H7 (cell line): Measurements from ENCODE around the gene SLC25A28. TPM values are rescaled to one million over a fixed set of nuclear protein-coding genes. Genes with fewer than 3 reads are reported as not detected.
"Not testable (repeated sequence)": the region's sequence is repeated elsewhere in the genome, so short reads cannot be mapped to it uniquely, and the experiment has no call there.

ENCODE experiments used
- DNase-seq: peaks from one replicate; pipeline ENCODE4 v3.0.0; 2012
- H3K27me3 ChIP-seq: 2 replicates; pipeline ENCODE4 v1.6.0; 2011; ENCODE audit warnings: mild to moderate bottlenecking, low read length; ENCODE audit not compliant: control insufficient read depth, insufficient read depth
- H3K36me3 ChIP-seq: replicated peaks from 2 replicates; pipeline ENCODE4 v1.5.1; 2011; ENCODE audit warnings: low read length; ENCODE audit not compliant: control insufficient read depth, insufficient read depth
- H3K4me3 ChIP-seq: 2 replicates; pipeline ENCODE4 v1.5.1; 2011; ENCODE audit warnings: low read depth, mild to moderate bottlenecking, control low read depth, low read length, moderate library complexity; ENCODE audit not compliant: insufficient read depth
- total RNA-seq: library from RNA; depleted of rRNA; stranded (reverse); fragments of >200 nt; shearing (Covaris generic); gene quantifications from 2 replicates; pipeline ENCODE4 v1.2.3, GENCODE V29; 2014

Gene SLC25A28
- total RNA-seq, 1 experiment from 2014 or later: 24.0 TPM

- DNase-seq: no peak
- H3K4me3 ChIP-seq: no peak overlapping the region
Observed at GRCh38 chr10:99648717-99649116, 28.5 kb upstream of the SLC25A28 start.

GRCh38 chr10:99647601-99648151 is 27.4 kb upstream of the SLC25A28 start:
- H3K4me3 ChIP-seq: no peak overlapping the region
- H3K27me3 ChIP-seq: no peaks in the 10 kb centered on the region
- DNase-seq: no peak
- no peaks in the 10 kb centered on the region for H3K36me3 ChIP-seq

More at GRCh38 chr10:99648717-99649116, 28.5 kb upstream of the SLC25A28 start:
- H3K36me3 ChIP-seq: no peaks in the 10 kb centered on the region
- no peaks in the 10 kb centered on the region for H3K27me3 ChIP-seq

GRCh38 chr10:99633832-99634231 is 13.6 kb upstream of the SLC25A28 start:
- H3K36me3 ChIP-seq: no peaks in the 10 kb centered on the region
- no peak overlapping the region for H3K4me3 ChIP-seq
- no peaks in the 10 kb centered on the region for H3K27me3 ChIP-seq
- DNase-seq: no peak

GRCh38 chr10:99631496-99631895 is 11.3 kb upstream of the SLC25A28 start:
- no peak for DNase-seq
- Histone ChIP-seq H3K4me3 (no peak overlapping the region), H3K27me3 (no peaks in the 10 kb centered on the region), H3K36me3 (no peaks in the 10 kb centered on the region)

- Histone ChIP-seq H3K36me3 (no peaks in the 10 kb centered on the region), H3K4me3 (no peak overlapping the region), H3K27me3 (no peaks in the 10 kb centered on the region; the same call in 1 of the 2 replicates)
- DNase-seq: no peak
Observed at GRCh38 chr10:99630991-99631390, 10.8 kb upstream of the SLC25A28 start.

GRCh38 chr10:99630433-99630832 is 10.2 kb upstream of the SLC25A28 start:
- Histone ChIP-seq H3K4me3 (no peak overlapping the region), H3K36me3 (no peaks in the 10 kb centered on the region), H3K27me3 (no peaks in the 10 kb centered on the region; the same call in 1 of the 2 replicates)
- DNase-seq: no peak

GRCh38 chr10:99629625-99629978 is 9.4 kb upstream of the SLC25A28 start:
- Histone ChIP-seq H3K4me3 (no peak overlapping the region), H3K36me3 (no peaks in the 10 kb centered on the region), H3K27me3 (no peaks in the 10 kb centered on the region; the same call in 1 of the 2 replicates)
- no peak for DNase-seq

- no peak for DNase-seq
- Histone ChIP-seq H3K4me3 (no peak overlapping the region), H3K27me3 (no peaks in the 10 kb centered on the region; the same call in 1 of the 2 replicates), H3K36me3 (no peaks in the 10 kb centered on the region)
Observed at GRCh38 chr10:99628923-99629624, 8.8 kb upstream of the SLC25A28 start.

GRCh38 chr10:99625124-99625523 is 4.9 kb upstream of the SLC25A28 start:
- not testable (repeated sequence) for DNase-seq, H3K27me3 ChIP-seq, H3K4me3 ChIP-seq, H3K36me3 ChIP-seq

GRCh38 chr10:99623919-99624318 is 3.7 kb upstream of the SLC25A28 start:
- no peaks in the 10 kb centered on the region; the same call in 1 of the 2 replicates for H3K27me3 ChIP-seq
- no peak for DNase-seq
- H3K4me3 ChIP-seq: no peak overlapping the region
- H3K36me3 ChIP-seq: no peaks in the 10 kb centered on the region

GRCh38 chr10:99621454-99622251 is 1.4 kb upstream of the SLC25A28 start:
- DNase-seq: no peak
- Histone ChIP-seq H3K27me3 (no peaks in the 10 kb centered on the region; the same call in 1 of the 2 replicates), H3K4me3 (peak overlapping the region; percentile 77), H3K36me3 (no peaks in the 10 kb centered on the region)

- H3K4me3 ChIP-seq: peak overlapping the region; percentile 77
- H3K27me3 ChIP-seq: no peaks in the 10 kb centered on the region; the same call in 1 of the 2 replicates
- H3K36me3 ChIP-seq: no peaks in the 10 kb centered on the region
- DNase-seq: peak; percentile 95
Observed at GRCh38 chr10:99620711-99621453, 643 bp upstream of the SLC25A28 start.

- H3K36me3 ChIP-seq: no peaks in the 10 kb centered on the region
- H3K27me3 ChIP-seq: no peaks in the 10 kb centered on the region; the same call in 1 of the 2 replicates
- H3K4me3 ChIP-seq: peak overlapping the region; percentile 83
- no peak for DNase-seq
Observed at GRCh38 chr10:99619090-99619800, 994 bp downstream of the SLC25A28 start.

- H3K4me3 ChIP-seq: no peak overlapping the region
- H3K36me3 ChIP-seq: no peaks in the 10 kb centered on the region
- no peak for DNase-seq
- H3K27me3 ChIP-seq: no peaks in the 10 kb centered on the region
Observed at GRCh38 chr10:99617696-99618095, 2.5 kb downstream of the SLC25A28 start.
